Measurements from ENCODE around the gene PRL. TPM values are rescaled to one million over a fixed set of nuclear protein-coding genes. Genes with fewer than 3 reads are reported as not detected.

PRL gene
- total and polyA plus RNA-seq, 2 donors (not counting 1 experiment from before 2014, with no cell fraction given), result not detected

DNA sequence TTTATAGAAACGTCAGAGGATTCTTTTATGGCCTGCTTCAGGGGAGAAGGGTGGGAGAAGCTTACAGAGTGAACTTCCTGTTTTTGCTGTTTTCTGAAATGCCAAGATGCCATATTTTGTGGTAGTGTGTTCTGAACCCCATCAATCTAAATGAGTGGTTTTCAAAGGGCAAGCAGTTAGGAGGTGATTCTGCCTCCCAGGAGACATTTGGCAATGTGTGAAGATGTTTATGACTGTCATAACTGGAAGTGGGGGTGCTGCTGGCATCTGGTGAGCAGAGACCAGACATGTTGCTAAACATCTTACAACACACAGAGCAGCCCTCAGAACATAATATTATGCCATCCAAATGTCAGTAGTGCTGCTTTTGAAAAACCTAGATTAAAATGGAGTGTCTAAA, 6.0 kb upstream of the PRL start:
- no peak overlapping the region for H3K9ac ChIP-seq (ENCODE audit: insufficient read depth, low read length)
- TF ChIP-seq CTCF (conservative IDR thresholded peaks at IDR 0.05 in 1 of 2, IDR thresholded peaks at IDR 0.05 in 1 of 2; ENCODE audit: low read depth in 1 of 2, low read length in 2 of 2) (no peak), EZH2 (IDR thresholded peaks at IDR 0.05; ENCODE audit: low read length, missing control alignments) (no peak)
- H3K9me3 ChIP-seq (ENCODE audit: control insufficient read depth, insufficient read depth, low read depth, low read length), result no peaks in the 10 kb centered on the region
- H3K79me2 ChIP-seq (ENCODE audit: control insufficient read depth, insufficient read depth, low read length), result no peaks in the 10 kb centered on the region
- no peak overlapping the region for H3K4me2 ChIP-seq (ENCODE audit: extremely low read depth, insufficient read depth, low read length)
- H4K20me1 ChIP-seq (ENCODE audit: control insufficient read depth, extremely low read depth, insufficient read depth, low read length), result no peaks in the 10 kb centered on the region
- H3K4me1 ChIP-seq (ENCODE audit: control insufficient read depth, extremely low read depth, insufficient read depth, low read length), result no peaks in the 10 kb centered on the region
- no peaks in the 10 kb centered on the region for H3K27me3 ChIP-seq (ENCODE audit: control insufficient read depth, insufficient read depth, low read length)
- no peak overlapping the region for H3K4me3 ChIP-seq (replicated peaks in 1 of 4; ENCODE audit: control extremely low read depth in 1 of 4, insufficient read depth in 1 of 4, low read depth in 3 of 4, low read length in 4 of 4)
- H3K36me3 ChIP-seq (ENCODE audit: control insufficient read depth, insufficient read depth, low read length), result no peaks in the 10 kb centered on the region
- no peak overlapping the region for H2AFZ ChIP-seq (ENCODE audit: low read length)
- H3K27ac ChIP-seq (ENCODE audit: insufficient read depth, low read length), result no peak overlapping the region
- no peak for DNase-seq (ENCODE audit: low read depth in 2 of 2)

GRCh38 chr6:22300273-22300998, 3.6 kb upstream of the PRL start:
- Histone ChIP-seq H2AFZ (ENCODE audit: low read length) (no peak overlapping the region), H3K9me3 (ENCODE audit: control insufficient read depth, insufficient read depth, low read depth, low read length) (no peaks in the 10 kb centered on the region)
- peak in 1 of 2 donors; percentile 25 for DNase-seq (ENCODE audit: low read depth in 2 of 2)

GRCh38 chr6:22298475-22298890, 1.6 kb upstream of the PRL start:
- peak in 1 of 2 donors; percentile 53 for DNase-seq (ENCODE audit: low read depth in 2 of 2)
- Histone ChIP-seq H3K4me3 (replicated peaks in 1 of 4; ENCODE audit: control extremely low read depth in 1 of 4, insufficient read depth in 1 of 4, low read depth in 3 of 4, low read length in 4 of 4) (no peak overlapping the region), H3K27ac (ENCODE audit: insufficient read depth, low read length) (no peak overlapping the region), H3K79me2 (ENCODE audit: control insufficient read depth, insufficient read depth, low read length) (no peaks in the 10 kb centered on the region), H3K36me3 (ENCODE audit: control insufficient read depth, insufficient read depth, low read length) (no peaks in the 10 kb centered on the region), H3K4me1 (ENCODE audit: control insufficient read depth, extremely low read depth, insufficient read depth, low read length) (no peaks in the 10 kb centered on the region), H3K27me3 (ENCODE audit: control insufficient read depth, insufficient read depth, low read length) (no peaks in the 10 kb centered on the region), H2AFZ (ENCODE audit: low read length) (no peak overlapping the region), H3K9me3 (ENCODE audit: control insufficient read depth, insufficient read depth, low read depth, low read length) (no peaks in the 10 kb centered on the region), H3K9ac (ENCODE audit: insufficient read depth, low read length) (no peak overlapping the region), H3K4me2 (ENCODE audit: extremely low read depth, insufficient read depth, low read length) (no peak overlapping the region), H4K20me1 (ENCODE audit: control insufficient read depth, extremely low read depth, insufficient read depth, low read length) (no peaks in the 10 kb centered on the region)
- no peak for TF ChIP-seq CTCF (conservative IDR thresholded peaks at IDR 0.05 in 1 of 2, IDR thresholded peaks at IDR 0.05 in 1 of 2; ENCODE audit: low read depth in 1 of 2, low read length in 2 of 2)
- no peak for TF ChIP-seq EZH2 (IDR thresholded peaks at IDR 0.05; ENCODE audit: low read length, missing control alignments)

More at GRCh38 chr6:22300273-22300998, 3.6 kb upstream of the PRL start:
- H3K4me1 ChIP-seq (ENCODE audit: control insufficient read depth, extremely low read depth, insufficient read depth, low read length), result no peaks in the 10 kb centered on the region
- H3K4me3 ChIP-seq (replicated peaks in 1 of 4; ENCODE audit: control extremely low read depth in 1 of 4, insufficient read depth in 1 of 4, low read depth in 3 of 4, low read length in 4 of 4), result no peak overlapping the region
- H3K4me2 ChIP-seq (ENCODE audit: extremely low read depth, insufficient read depth, low read length), result no peak overlapping the region
- H3K79me2 ChIP-seq (ENCODE audit: control insufficient read depth, insufficient read depth, low read length), result no peaks in the 10 kb centered on the region
- no peaks in the 10 kb centered on the region for H3K36me3 ChIP-seq (ENCODE audit: control insufficient read depth, insufficient read depth, low read length)
- no peak overlapping the region for H3K27ac ChIP-seq (ENCODE audit: insufficient read depth, low read length)
- no peak for TF ChIP-seq CTCF (conservative IDR thresholded peaks at IDR 0.05 in 1 of 2, IDR thresholded peaks at IDR 0.05 in 1 of 2; ENCODE audit: low read depth in 1 of 2, low read length in 2 of 2)
- no peaks in the 10 kb centered on the region for H3K27me3 ChIP-seq (ENCODE audit: control insufficient read depth, insufficient read depth, low read length)
- no peaks in the 10 kb centered on the region for H4K20me1 ChIP-seq (ENCODE audit: control insufficient read depth, extremely low read depth, insufficient read depth, low read length)
- no peak overlapping the region for H3K9ac ChIP-seq (ENCODE audit: insufficient read depth, low read length)
